ENCODE results near the gene SOAT1.
A peak's percentile ranks its signal among the peaks of the same experiment; 100 is the strongest.
"Not testable (repeated sequence)": the region's sequence is repeated elsewhere in the genome, so short reads cannot be mapped to it uniquely, and the experiment has no call there.

The SOAT1 gene

GRCh38 chr1:179293340-179294327 lies at the start of gene SOAT1:
Gene SOAT1 (plus strand): TSS chr1:179293797. CDS start chr1:179302685, 8,888 bp downstream.
- DNase-seq, result peak; percentile 94

GRCh38 chr1:179245426-179245825 lies 48.2 kb upstream of the SOAT1 start:
- DNase-seq, result not testable (repeated sequence)

GRCh38 chr1:179247923-179248322 lies 45.7 kb upstream of the SOAT1 start:
- DNase-seq, result no peak

- no peak for DNase-seq
Observed at GRCh38 chr1:179251675-179252074, 41.9 kb upstream of the SOAT1 start.

GRCh38 chr1:179252606-179253005 lies 41.0 kb upstream of the SOAT1 start:
- no peak for DNase-seq

GRCh38 chr1:179253286-179253972 lies 40.2 kb upstream of the SOAT1 start:
- no peak for DNase-seq

- DNase-seq, result no peak
Observed at GRCh38 chr1:179262183-179262582, 31.4 kb upstream of the SOAT1 start.

GRCh38 chr1:179263121-179263520 lies 30.5 kb upstream of the SOAT1 start:
- DNase-seq, result no peak

GRCh38 chr1:179264507-179264906 lies 29.1 kb upstream of the SOAT1 start:
- no peak for DNase-seq

- no peak for DNase-seq
Observed at GRCh38 chr1:179269071-179269470, 24.5 kb upstream of the SOAT1 start.

GRCh38 chr1:179274424-179274823 lies 19.2 kb upstream of the SOAT1 start:
- not testable (repeated sequence) for DNase-seq

GRCh38 chr1:179278920-179279319 lies 14.7 kb upstream of the SOAT1 start:
- DNase-seq, result no peak

- DNase-seq, result no peak
Observed at GRCh38 chr1:179283992-179284391, 9.6 kb upstream of the SOAT1 start.

- DNase-seq, result no peak
Observed at GRCh38 chr1:179287946-179288345, 5.7 kb upstream of the SOAT1 start.

GRCh38 chr1:179288977-179289376 lies 4.6 kb upstream of the SOAT1 start:
- DNase-seq, result no peak

- no peak for DNase-seq
Observed at GRCh38 chr1:179295164-179295755, 1.7 kb downstream of the SOAT1 start.

GRCh38 chr1:179296356-179297104 lies 2.9 kb downstream of the SOAT1 start:
- DNase-seq, result no peak

- DNase-seq, result no peak
Observed at GRCh38 chr1:179297105-179297378, 3.4 kb downstream of the SOAT1 start.

GRCh38 chr1:179298952-179299351 lies 5.4 kb downstream of the SOAT1 start:
- DNase-seq, result no peak

- DNase-seq, result no peak
Observed at GRCh38 chr1:179300112-179300511, 6.5 kb downstream of the SOAT1 start.

- DNase-seq, result no peak
Observed at GRCh38 chr1:179302070-179302469, 8.5 kb downstream of the SOAT1 start.

- no peak for DNase-seq
Observed at GRCh38 chr1:179303200-179303785, 9.7 kb downstream of the SOAT1 start.

- DNase-seq, result no peak
Observed at GRCh38 chr1:179305450-179305849, 11.9 kb downstream of the SOAT1 start.
